ENCODE measurements around the gene RAB5A. TPM values are rescaled to one million over a fixed set of nuclear protein-coding genes. Genes with fewer than 3 reads are reported as not detected.
"Not testable (repeated sequence)": the region's sequence is repeated elsewhere in the genome, so short reads cannot be mapped to it uniquely, and the experiment has no call there.

RAB5A gene
- polyA plus RNA-seq, 1 donor: 58.8 TPM

- WGBS (ENCODE audit: insufficient coverage, low lambda C conversion rate): no CpG with 5 or more reads among the region's 1 CpG
- H3K9me3 ChIP-seq (ENCODE audit: control insufficient read depth, low read depth, low read length): no peaks in the 10 kb centered on the region
- H3K4me3 ChIP-seq (ENCODE audit: low read length): no peak overlapping the region
- DNase-seq: no peak
- H3K4me1 ChIP-seq (ENCODE audit: control insufficient read depth, insufficient read depth, low read length): no peaks in the 10 kb centered on the region
- no peaks in the 10 kb centered on the region for H3K27me3 ChIP-seq (ENCODE audit: control insufficient read depth, insufficient read depth, low read length)
- H3K27ac ChIP-seq (ENCODE audit: low read length): no peak overlapping the region
- H3K36me3 ChIP-seq (ENCODE audit: control insufficient read depth, insufficient read depth, low read length): no peaks in the 10 kb centered on the region
These were observed 68.6 kb downstream of the RAB5A start for GRCh38 chr3:20015525-20015924.

GRCh38 chr3:20016076-20016475 lies 69.2 kb downstream of the RAB5A start:
- not testable (repeated sequence) for H3K27me3 ChIP-seq (ENCODE audit: control insufficient read depth, insufficient read depth, low read length); H3K36me3 ChIP-seq (ENCODE audit: control insufficient read depth, insufficient read depth, low read length); H3K4me1 ChIP-seq (ENCODE audit: control insufficient read depth, insufficient read depth, low read length); DNase-seq; H3K27ac ChIP-seq (ENCODE audit: low read length); H3K4me3 ChIP-seq (ENCODE audit: low read length); H3K9me3 ChIP-seq (ENCODE audit: control insufficient read depth, low read depth, low read length)
- 100% methylated on average over 1 of the region's 3 CpGs for WGBS (ENCODE audit: insufficient coverage, low lambda C conversion rate)

- H3K36me3 ChIP-seq (ENCODE audit: control insufficient read depth, insufficient read depth, low read length): no peaks in the 10 kb centered on the region
- WGBS (ENCODE audit: insufficient coverage, low lambda C conversion rate): no CpG with 5 or more reads among the region's 2 CpGs
- peaks cover 7% of the 10 kb centered on the region for H3K4me1 ChIP-seq (ENCODE audit: control insufficient read depth, insufficient read depth, low read length)
- no peak overlapping the region for H3K4me3 ChIP-seq (ENCODE audit: low read length)
- no peaks in the 10 kb centered on the region for H3K27me3 ChIP-seq (ENCODE audit: control insufficient read depth, insufficient read depth, low read length)
- DNase-seq: no peak
- peak overlapping the region; percentile 11 for H3K27ac ChIP-seq (ENCODE audit: low read length)
- no peaks in the 10 kb centered on the region for H3K9me3 ChIP-seq (ENCODE audit: control insufficient read depth, low read depth, low read length)
These were observed 76.2 kb downstream of the RAB5A start for GRCh38 chr3:20022954-20023622.

- Histone ChIP-seq H3K4me3 (ENCODE audit: low read length) (no peak overlapping the region), H3K36me3 (ENCODE audit: control insufficient read depth, insufficient read depth, low read length) (no peaks in the 10 kb centered on the region), H3K27me3 (ENCODE audit: control insufficient read depth, insufficient read depth, low read length) (no peaks in the 10 kb centered on the region), H3K27ac (ENCODE audit: low read length) (peak overlapping the region; percentile 11), H3K4me1 (ENCODE audit: control insufficient read depth, insufficient read depth, low read length) (peaks cover 7% of the 10 kb centered on the region), H3K9me3 (ENCODE audit: control insufficient read depth, low read depth, low read length) (no peaks in the 10 kb centered on the region)
- peak; percentile 26 to 59 for DNase-seq
- WGBS (ENCODE audit: insufficient coverage, low lambda C conversion rate): no CpG with 5 or more reads among the region's 2 CpGs
These were observed 76.9 kb downstream of the RAB5A start for GRCh38 chr3:20023623-20024405.

GRCh38 chr3:20027136-20027535 lies 80.2 kb downstream of the RAB5A start:
- Histone ChIP-seq H3K27ac (ENCODE audit: low read length) (no peak overlapping the region), H3K27me3 (ENCODE audit: control insufficient read depth, insufficient read depth, low read length) (no peaks in the 10 kb centered on the region), H3K9me3 (ENCODE audit: control insufficient read depth, low read depth, low read length) (no peaks in the 10 kb centered on the region), H3K36me3 (ENCODE audit: control insufficient read depth, insufficient read depth, low read length) (no peaks in the 10 kb centered on the region), H3K4me1 (ENCODE audit: control insufficient read depth, insufficient read depth, low read length) (peaks cover 7% of the 10 kb centered on the region), H3K4me3 (ENCODE audit: low read length) (no peak overlapping the region)
- WGBS (ENCODE audit: insufficient coverage, low lambda C conversion rate): 90% methylated on average over 2 of the region's 4 CpGs
- no peak for DNase-seq

GRCh38 chr3:20028905-20029331 lies 82.0 kb downstream of the RAB5A start:
- H3K4me1 ChIP-seq (ENCODE audit: control insufficient read depth, insufficient read depth, low read length): no peaks in the 10 kb centered on the region
- no peak overlapping the region for H3K4me3 ChIP-seq (ENCODE audit: low read length)
- no peaks in the 10 kb centered on the region for H3K27me3 ChIP-seq (ENCODE audit: control insufficient read depth, insufficient read depth, low read length)
- no peak for DNase-seq
- WGBS (ENCODE audit: insufficient coverage, low lambda C conversion rate): no CpG with 5 or more reads among the region's 7 CpGs
- no peak overlapping the region for H3K27ac ChIP-seq (ENCODE audit: low read length)
- H3K9me3 ChIP-seq (ENCODE audit: control insufficient read depth, low read depth, low read length): no peaks in the 10 kb centered on the region
- no peaks in the 10 kb centered on the region for H3K36me3 ChIP-seq (ENCODE audit: control insufficient read depth, insufficient read depth, low read length)

GRCh38 chr3:20031939-20032338 lies 85.0 kb downstream of the RAB5A start:
- H3K4me3 ChIP-seq (ENCODE audit: low read length); H3K9me3 ChIP-seq (ENCODE audit: control insufficient read depth, low read depth, low read length); DNase-seq; H3K36me3 ChIP-seq (ENCODE audit: control insufficient read depth, insufficient read depth, low read length); H3K27me3 ChIP-seq (ENCODE audit: control insufficient read depth, insufficient read depth, low read length); H3K27ac ChIP-seq (ENCODE audit: low read length); H3K4me1 ChIP-seq (ENCODE audit: control insufficient read depth, insufficient read depth, low read length): not testable (repeated sequence)
- no CpG with 5 or more reads among the region's 7 CpGs for whole genome bisulfite sequencing (ENCODE audit: insufficient coverage, low lambda C conversion rate)

Other genes starting within 250 kb of the RAB5A start
- 0.46 TPM for gene EFHB, start 12.9 kb upstream of the RAB5A start, polyA plus RNA-seq
- gene PP2D1, start 65.2 kb downstream of the RAB5A start, polyA plus RNA-seq: 0.39 TPM
- gene KAT2B, start 93.3 kb downstream of the RAB5A start, polyA plus RNA-seq: 20.3 TPM
- 4.7 TPM for gene SGO1, start 239.1 kb downstream of the RAB5A start, polyA plus RNA-seq